ENCODE measurements around the gene ILF2. TPM values are rescaled to one million over a fixed set of nuclear protein-coding genes. Genes with fewer than 3 reads are reported as not detected.

The ILF2 gene
- total RNA-seq, 3 donors from 2014 or later (not counting 1 experiment from before 2014, with no cell fraction given), result 97.6 to 134 (median 110) TPM

DNA sequence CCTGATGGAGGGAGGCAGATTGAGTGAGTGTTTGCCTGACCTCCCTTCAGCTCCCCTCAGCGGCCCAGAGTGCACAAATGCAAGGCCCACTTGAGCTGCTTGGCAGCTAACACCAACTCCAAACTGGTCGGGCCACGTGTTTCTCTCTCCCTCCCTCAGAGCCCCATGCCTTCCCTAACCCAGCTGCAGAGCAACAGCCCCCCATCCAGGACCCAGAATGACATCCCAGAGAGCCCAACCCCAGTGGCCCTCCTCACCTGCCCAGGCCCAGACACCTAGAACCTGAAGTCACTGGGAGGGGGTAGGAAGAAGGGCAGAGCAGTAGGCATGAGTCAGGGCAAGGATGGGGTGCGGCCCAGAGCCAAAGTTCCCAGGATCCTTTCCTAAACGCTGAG, 53.9 kb downstream of the ILF2 start:
- ATAC-seq (no peak), DNase-seq (no peak)
- no peak overlapping the region for H3K27ac ChIP-seq (ENCODE audit: low read length)
- no peaks in the 10 kb centered on the region for H3K9me3 Mint-ChIP-seq
- WGBS (ENCODE audit: insufficient coverage), result 96% methylated on average over 4 of the region's 5 CpGs
- no peaks in the 10 kb centered on the region for H3K36me3 ChIP-seq (ENCODE audit: control insufficient read depth, insufficient read depth, low read length)
- peaks cover 0 to 7% of the 10 kb centered on the region in 2 donors for H3K4me1 Mint-ChIP-seq
- no peaks in the 10 kb centered on the region for H3K36me3 Mint-ChIP-seq
- H3K4me3 Mint-ChIP-seq, result no peak overlapping the region
- H3K4me3 ChIP-seq (ENCODE audit: low read length), result no peak overlapping the region
- H3K27me3 ChIP-seq (ENCODE audit: control insufficient read depth, insufficient read depth, low read length), result no peaks in the 10 kb centered on the region
- TF ChIP-seq, protein P1, sequence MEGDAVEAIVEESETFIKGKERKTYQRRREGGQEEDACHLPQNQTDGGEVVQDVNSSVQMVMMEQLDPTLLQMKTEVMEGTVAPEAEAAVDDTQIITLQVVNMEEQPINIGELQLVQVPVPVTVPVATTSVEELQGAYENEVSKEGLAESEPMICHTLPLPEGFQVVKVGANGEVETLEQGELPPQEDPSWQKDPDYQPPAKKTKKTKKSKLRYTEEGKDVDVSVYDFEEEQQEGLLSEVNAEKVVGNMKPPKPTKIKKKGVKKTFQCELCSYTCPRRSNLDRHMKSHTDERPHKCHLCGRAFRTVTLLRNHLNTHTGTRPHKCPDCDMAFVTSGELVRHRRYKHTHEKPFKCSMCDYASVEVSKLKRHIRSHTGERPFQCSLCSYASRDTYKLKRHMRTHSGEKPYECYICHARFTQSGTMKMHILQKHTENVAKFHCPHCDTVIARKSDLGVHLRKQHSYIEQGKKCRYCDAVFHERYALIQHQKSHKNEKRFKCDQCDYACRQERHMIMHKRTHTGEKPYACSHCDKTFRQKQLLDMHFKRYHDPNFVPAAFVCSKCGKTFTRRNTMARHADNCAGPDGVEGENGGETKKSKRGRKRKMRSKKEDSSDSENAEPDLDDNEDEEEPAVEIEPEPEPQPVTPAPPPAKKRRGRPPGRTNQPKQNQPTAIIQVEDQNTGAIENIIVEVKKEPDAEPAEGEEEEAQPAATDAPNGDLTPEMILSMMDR (IDR thresholded peaks at IDR 0.05), result no peak
- intact Hi-C loops (cut with micrococcal nuclease), result loop anchor here (1.0 kb wide), 1 partner anchor 106 kb away; no protein-coding TSS in a partner anchor
- peaks cover 8% of the 10 kb centered on the region for H3K4me1 ChIP-seq (ENCODE audit: control insufficient read depth, insufficient read depth, low read length)
- no peak overlapping the region for H3K27ac Mint-ChIP-seq
- no peaks in the 10 kb centered on the region for H3K27me3 Mint-ChIP-seq (ENCODE audit: low read depth in 2 of 2)
- H3K9me3 ChIP-seq (ENCODE audit: control insufficient read depth, insufficient read depth, low read length), result no peaks in the 10 kb centered on the region

GRCh38 chr1:153616144-153616916, 54.5 kb downstream of the ILF2 start, which contains the start of gene S100A14:
S100A14 (minus strand) TSS chr1:153616325; CDS start chr1:153615858, 467 bp downstream.
- TF ChIP-seq, protein P1 (IDR thresholded peaks at IDR 0.05), result no peak
- ATAC-seq, result no peak
- H3K27me3 ChIP-seq (ENCODE audit: control insufficient read depth, insufficient read depth, low read length), result no peaks in the 10 kb centered on the region
- peaks cover 0 to 7% of the 10 kb centered on the region in 2 donors for H3K4me1 Mint-ChIP-seq
- H3K9me3 Mint-ChIP-seq, result no peaks in the 10 kb centered on the region
- no peaks in the 10 kb centered on the region for H3K36me3 Mint-ChIP-seq
- DNase-seq, result no peak
- no peaks in the 10 kb centered on the region for H3K27me3 Mint-ChIP-seq (ENCODE audit: low read depth in 2 of 2)
- no peak within 1 kb of the TSS for H3K4me3 ChIP-seq (ENCODE audit: low read length)
- H3K9me3 ChIP-seq (ENCODE audit: control insufficient read depth, insufficient read depth, low read length), result no peaks in the 10 kb centered on the region
- no peak within 1 kb of the TSS for H3K4me3 Mint-ChIP-seq
- peaks cover 8% of the 10 kb centered on the region for H3K4me1 ChIP-seq (ENCODE audit: control insufficient read depth, insufficient read depth, low read length)
- H3K27ac ChIP-seq (ENCODE audit: low read length), result no peak within 1 kb of the TSS
- H3K36me3 ChIP-seq (ENCODE audit: control insufficient read depth, insufficient read depth, low read length), result no peaks in the 10 kb centered on the region
- intact Hi-C loops (cut with micrococcal nuclease), result no loop called here
- 82% methylated on average over 10 of the region's 10 CpGs for WGBS (ENCODE audit: insufficient coverage)
- no peak within 1 kb of the TSS for H3K27ac Mint-ChIP-seq

GRCh38 chr1:153615406-153615805, 55.4 kb downstream of the ILF2 start:
- no peaks in the 10 kb centered on the region for H3K9me3 ChIP-seq (ENCODE audit: control insufficient read depth, insufficient read depth, low read length)
- TF ChIP-seq, protein P1 (IDR thresholded peaks at IDR 0.05), result no peak
- Mint-ChIP-seq H3K9me3 (no peaks in the 10 kb centered on the region), H3K36me3 (no peaks in the 10 kb centered on the region), H3K27ac (no peak overlapping the region), H3K27me3 (ENCODE audit: low read depth in 2 of 2) (no peaks in the 10 kb centered on the region), H3K4me1 (peaks cover 0 to 7% of the 10 kb centered on the region in 2 donors), H3K4me3 (no peak overlapping the region)
- H3K36me3 ChIP-seq (ENCODE audit: control insufficient read depth, insufficient read depth, low read length), result no peaks in the 10 kb centered on the region
- H3K4me1 ChIP-seq (ENCODE audit: control insufficient read depth, insufficient read depth, low read length), result peaks cover 10% of the 10 kb centered on the region
- H3K27me3 ChIP-seq (ENCODE audit: control insufficient read depth, insufficient read depth, low read length), result no peaks in the 10 kb centered on the region
- no peak overlapping the region for H3K27ac ChIP-seq (ENCODE audit: low read length)
- intact Hi-C loops (cut with micrococcal nuclease), result no loop called here
- H3K4me3 ChIP-seq (ENCODE audit: low read length), result no peak overlapping the region
- no peak for DNase-seq
- 83% methylated on average over 1 of the region's 2 CpGs for WGBS (ENCODE audit: insufficient coverage)
- ATAC-seq, result no peak

Measured in natural killer cell (primary cell).